ENCODE data around the gene PDZD8. TPM values are rescaled to one million over a fixed set of nuclear protein-coding genes. Genes with fewer than 3 reads are reported as not detected.

The PDZD8 gene
- total RNA-seq, 2 donors from 2014 or later: 53.3 to 60.1 TPM

DNA sequence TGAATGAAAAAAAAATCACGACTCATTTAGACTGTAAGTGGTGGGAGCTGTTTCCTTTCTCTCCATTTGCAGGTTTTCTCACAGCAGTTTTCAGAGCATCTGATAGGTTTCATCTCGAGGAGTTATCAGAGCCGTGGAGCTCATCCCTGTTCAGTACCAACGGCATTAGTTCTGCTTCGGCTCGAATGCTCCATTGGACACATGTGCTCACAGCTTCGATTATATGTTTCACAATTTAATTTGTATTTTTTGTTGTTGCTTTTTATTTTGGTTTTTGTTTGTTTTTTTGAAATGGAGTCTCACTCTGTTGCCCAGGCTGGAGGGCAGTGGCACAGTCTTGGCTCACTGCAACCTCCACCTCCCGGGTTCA lies 132.8 kb downstream of the PDZD8 start:
- no peak for DNase-seq
- Histone ChIP-seq H3K9me3 (ENCODE audit: control insufficient read depth, low read length) (no peaks in the 10 kb centered on the region), H3K36me3 (ENCODE audit: control insufficient read depth, insufficient read depth, low read length) (no peaks in the 10 kb centered on the region), H3K27ac (ENCODE audit: low read depth, low read length) (no peak overlapping the region), H3K9ac (ENCODE audit: extremely low read depth, low read length, poor library complexity, severe bottlenecking) (no peak overlapping the region), H3K4me1 (ENCODE audit: control insufficient read depth, insufficient read depth, low read length) (no peaks in the 10 kb centered on the region), H3K27me3 (ENCODE audit: control insufficient read depth, insufficient read depth, low read length, poor library complexity, severe bottlenecking) (peaks cover 79% of the 10 kb centered on the region), H3K4me3 (ENCODE audit: low read length) (no peak overlapping the region)
- H3K27ac Mint-ChIP-seq: no peak overlapping the region
- TF ChIP-seq, protein P1, sequence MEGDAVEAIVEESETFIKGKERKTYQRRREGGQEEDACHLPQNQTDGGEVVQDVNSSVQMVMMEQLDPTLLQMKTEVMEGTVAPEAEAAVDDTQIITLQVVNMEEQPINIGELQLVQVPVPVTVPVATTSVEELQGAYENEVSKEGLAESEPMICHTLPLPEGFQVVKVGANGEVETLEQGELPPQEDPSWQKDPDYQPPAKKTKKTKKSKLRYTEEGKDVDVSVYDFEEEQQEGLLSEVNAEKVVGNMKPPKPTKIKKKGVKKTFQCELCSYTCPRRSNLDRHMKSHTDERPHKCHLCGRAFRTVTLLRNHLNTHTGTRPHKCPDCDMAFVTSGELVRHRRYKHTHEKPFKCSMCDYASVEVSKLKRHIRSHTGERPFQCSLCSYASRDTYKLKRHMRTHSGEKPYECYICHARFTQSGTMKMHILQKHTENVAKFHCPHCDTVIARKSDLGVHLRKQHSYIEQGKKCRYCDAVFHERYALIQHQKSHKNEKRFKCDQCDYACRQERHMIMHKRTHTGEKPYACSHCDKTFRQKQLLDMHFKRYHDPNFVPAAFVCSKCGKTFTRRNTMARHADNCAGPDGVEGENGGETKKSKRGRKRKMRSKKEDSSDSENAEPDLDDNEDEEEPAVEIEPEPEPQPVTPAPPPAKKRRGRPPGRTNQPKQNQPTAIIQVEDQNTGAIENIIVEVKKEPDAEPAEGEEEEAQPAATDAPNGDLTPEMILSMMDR (conservative IDR thresholded peaks at IDR 0.05): no peak
- H3K36me3 Mint-ChIP-seq (ENCODE audit: low read depth): no peaks in the 10 kb centered on the region
- H3K4me3 Mint-ChIP-seq: no peak overlapping the region
- peaks cover 71% of the 10 kb centered on the region for H3K27me3 Mint-ChIP-seq (ENCODE audit: insufficient read depth)
- H3K9me3 Mint-ChIP-seq: no peaks in the 10 kb centered on the region
- no peaks in the 10 kb centered on the region for H3K4me1 Mint-ChIP-seq
- 95 to 97% methylated on average over 5 to 8 of the region's 8 CpGs for WGBS, 2 experiments (ENCODE audit: insufficient coverage in 1 of 2, insufficient read length in 1 of 2)

DNA sequence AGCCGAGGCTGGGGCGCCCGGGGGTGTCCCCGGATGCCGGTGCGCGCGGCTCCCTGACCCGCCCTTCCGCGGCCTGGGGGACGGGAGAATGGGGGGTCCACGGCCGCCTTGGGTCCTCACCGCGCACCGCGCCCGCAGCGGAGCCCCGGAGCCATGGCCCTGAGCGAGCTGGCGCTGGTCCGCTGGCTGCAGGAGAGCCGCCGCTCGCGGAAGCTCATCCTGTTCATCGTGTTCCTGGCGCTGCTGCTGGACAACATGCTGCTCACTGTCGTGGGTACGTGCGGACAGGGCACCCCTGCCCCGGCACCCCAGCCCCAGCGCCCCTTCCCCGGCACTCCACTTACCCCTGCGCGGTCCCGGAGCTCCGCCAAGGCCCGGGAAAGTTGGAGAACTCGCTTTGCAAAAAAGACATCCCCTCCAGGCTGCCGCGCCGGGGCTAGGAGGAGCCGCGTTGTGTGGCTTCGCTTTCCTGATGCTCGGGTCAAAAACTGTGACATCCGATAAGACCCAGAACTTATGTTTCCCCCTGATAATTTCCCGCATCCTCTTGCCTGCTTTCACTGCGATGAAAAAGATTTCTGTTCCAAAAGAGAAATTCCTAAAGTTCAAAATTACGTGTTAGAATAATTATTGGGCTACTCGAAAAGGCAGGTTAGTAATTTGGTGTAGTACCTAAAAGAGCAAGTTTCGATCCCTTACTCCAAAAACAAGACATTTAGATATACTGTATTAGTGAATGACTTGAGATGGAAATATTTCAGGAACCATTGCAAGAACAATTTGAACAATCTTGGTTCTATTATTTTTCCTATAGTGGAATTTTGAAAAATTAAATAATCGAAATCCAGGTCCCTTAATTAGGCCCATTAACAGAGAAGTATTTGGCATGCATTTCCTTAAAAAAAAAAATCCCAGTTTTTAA lies 133.4 kb downstream of the PDZD8 start:
- Histone ChIP-seq H3K9ac (ENCODE audit: extremely low read depth, low read length, poor library complexity, severe bottlenecking) (no peak overlapping the region), H3K4me1 (ENCODE audit: control insufficient read depth, insufficient read depth, low read length) (no peaks in the 10 kb centered on the region), H3K27ac (ENCODE audit: low read depth, low read length) (no peak overlapping the region), H3K27me3 (ENCODE audit: control insufficient read depth, insufficient read depth, low read length, poor library complexity, severe bottlenecking) (peaks cover 76% of the 10 kb centered on the region), H3K9me3 (ENCODE audit: control insufficient read depth, low read length) (no peaks in the 10 kb centered on the region), H3K36me3 (ENCODE audit: control insufficient read depth, insufficient read depth, low read length) (no peaks in the 10 kb centered on the region), H3K4me3 (ENCODE audit: low read length) (peak overlapping the region; percentile 56)
- H3K27me3 Mint-ChIP-seq (ENCODE audit: insufficient read depth): peaks cover 72% of the 10 kb centered on the region
- peak overlapping the region; percentile 51 for H3K4me3 Mint-ChIP-seq
- H3K9me3 Mint-ChIP-seq: no peaks in the 10 kb centered on the region
- peak; percentile 78 for DNase-seq
- no peaks in the 10 kb centered on the region for H3K4me1 Mint-ChIP-seq
- H3K36me3 Mint-ChIP-seq (ENCODE audit: low read depth): no peaks in the 10 kb centered on the region
- 7 to 10% methylated on average over 14 to 56 of the region's 56 CpGs for WGBS, 2 experiments (ENCODE audit: insufficient coverage in 1 of 2, insufficient read length in 1 of 2)
- TF ChIP-seq, protein P1 (conservative IDR thresholded peaks at IDR 0.05): no peak
- no peak overlapping the region for H3K27ac Mint-ChIP-seq

DNA sequence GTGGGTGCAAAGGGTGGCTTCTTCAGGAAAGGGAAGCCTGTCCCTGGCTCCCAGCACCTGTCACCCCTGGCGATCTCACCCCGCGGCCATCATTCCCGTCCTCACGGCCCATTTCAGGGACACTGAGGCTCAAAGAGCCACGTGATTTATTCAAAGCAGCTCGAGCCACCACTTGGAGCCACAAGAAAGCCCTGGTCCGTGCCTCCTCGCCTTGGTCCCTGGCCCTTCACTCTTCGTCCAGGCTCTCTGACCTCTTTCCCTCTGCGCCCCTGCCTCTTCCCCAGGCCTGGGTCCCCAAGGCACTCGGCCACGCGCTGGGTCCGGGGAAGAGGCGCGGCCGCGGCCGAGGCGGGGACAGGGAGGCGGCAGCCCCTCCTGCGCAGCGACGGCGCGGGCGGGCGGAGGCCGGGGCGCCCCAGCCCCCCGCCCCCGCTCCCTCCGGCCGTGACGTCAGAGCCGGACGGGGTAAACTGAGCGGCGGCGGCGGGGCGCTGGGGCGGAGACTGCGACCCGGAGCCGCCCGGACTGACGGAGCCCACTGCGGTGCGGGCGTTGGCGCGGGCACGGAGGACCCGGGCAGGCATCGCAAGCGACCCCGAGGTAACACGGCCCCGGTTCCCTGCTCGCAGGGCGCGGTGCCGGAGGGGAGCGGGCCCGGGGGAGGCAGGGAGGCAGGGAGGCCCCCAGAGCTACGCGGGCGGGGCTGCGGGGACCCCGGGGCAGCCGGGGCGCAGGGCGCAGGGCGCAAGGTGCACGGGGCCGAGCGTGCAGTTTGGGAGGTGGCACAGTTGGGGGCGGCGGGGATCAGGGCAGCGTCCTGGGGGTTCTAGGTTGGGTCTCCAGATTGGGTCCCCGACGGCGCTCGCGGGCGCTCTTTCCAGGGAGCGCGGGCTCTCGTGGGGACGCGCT lies 134.4 kb downstream of the PDZD8 start, which contains the start of gene SLC18A2:
SLC18A2 (plus strand) TSS at position 494 of the 909 bp plus-strand sequence. CDS start 580 bp downstream, outside the sequence.
- H3K4me3 ChIP-seq (ENCODE audit: low read length): peak within 1 kb of the TSS; percentile 56
- peaks cover 81% of the 10 kb centered on the region for H3K27me3 Mint-ChIP-seq (ENCODE audit: insufficient read depth)
- TF ChIP-seq, protein P1 (conservative IDR thresholded peaks at IDR 0.05): no peak
- H3K4me1 Mint-ChIP-seq: no peaks in the 10 kb centered on the region
- H3K9me3 ChIP-seq (ENCODE audit: control insufficient read depth, low read length): no peaks in the 10 kb centered on the region
- H3K27ac Mint-ChIP-seq: no peak within 1 kb of the TSS
- H3K36me3 Mint-ChIP-seq (ENCODE audit: low read depth): no peaks in the 10 kb centered on the region
- no peaks in the 10 kb centered on the region for H3K4me1 ChIP-seq (ENCODE audit: control insufficient read depth, insufficient read depth, low read length)
- H3K4me3 Mint-ChIP-seq: peak within 1 kb of the TSS; percentile 51
- H3K27ac ChIP-seq (ENCODE audit: low read depth, low read length): no peak within 1 kb of the TSS
- H3K27me3 ChIP-seq (ENCODE audit: control insufficient read depth, insufficient read depth, low read length, poor library complexity, severe bottlenecking): peaks cover 82% of the 10 kb centered on the region
- no peak within 1 kb of the TSS for H3K9ac ChIP-seq (ENCODE audit: extremely low read depth, low read length, poor library complexity, severe bottlenecking)
- no peaks in the 10 kb centered on the region for H3K9me3 Mint-ChIP-seq
- DNase-seq: peak; percentile 77
- WGBS, 2 experiments (ENCODE audit: insufficient coverage in 1 of 2, insufficient read length in 1 of 2): 2 to 3% methylated on average over 19 to 93 of the region's 93 CpGs
- H3K36me3 ChIP-seq (ENCODE audit: control insufficient read depth, insufficient read depth, low read length): no peaks in the 10 kb centered on the region

Data from endodermal cell (in vitro differentiated cells).